ENCODE measurements around the gene TNFAIP3.
A peak's percentile ranks its signal among the peaks of the same experiment; 100 is the strongest.

The TNFAIP3 gene

DNA sequence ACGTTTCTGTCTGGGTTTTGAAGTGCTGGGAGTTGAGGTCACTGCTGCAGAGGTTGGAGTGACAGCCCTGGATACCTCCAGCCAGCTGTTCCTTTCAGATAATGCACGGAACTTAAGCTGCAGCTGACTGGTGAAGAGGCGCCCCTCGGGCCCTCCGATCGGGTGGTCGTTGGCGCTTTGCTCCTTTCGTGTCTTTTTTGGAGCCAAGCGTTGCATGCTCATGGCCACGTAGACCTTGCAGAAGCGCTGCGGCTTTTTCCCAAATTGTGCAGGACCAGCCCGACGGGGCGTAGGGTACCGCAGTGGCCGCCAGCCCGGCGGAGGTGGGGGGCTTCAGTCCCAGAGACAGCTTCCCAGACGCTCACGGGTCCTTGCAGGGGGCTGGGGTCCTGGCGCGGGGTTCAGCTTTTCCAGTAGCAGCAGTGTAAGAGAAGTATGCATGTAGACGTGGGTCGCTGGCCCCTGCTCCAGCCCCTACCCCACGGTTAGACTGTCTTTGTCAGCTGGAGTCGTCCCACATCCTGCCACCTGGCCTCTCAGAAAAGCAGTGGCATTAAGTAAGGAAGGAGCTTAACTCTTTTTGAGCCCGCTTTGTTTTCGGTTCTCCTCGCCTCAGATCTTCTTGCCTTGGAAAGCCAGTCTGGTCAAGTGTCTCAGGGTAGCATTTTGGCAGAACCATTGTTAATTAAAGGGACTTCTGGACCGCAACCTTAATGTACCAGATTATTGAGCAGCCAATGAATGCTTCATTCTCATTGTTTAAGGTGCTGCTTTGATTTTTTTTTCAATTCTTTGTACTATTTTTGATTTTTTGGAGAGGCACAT lies 838 bp downstream of the TNFAIP3 start:
- no peaks in the 10 kb centered on the region for H3K9me3 Mint-ChIP-seq
- peak overlapping the region; percentile 83 for H3K4me3 Mint-ChIP-seq
- DNase-seq (ENCODE audit: low spot score in 2 of 2) (no peak), ATAC-seq (peak; percentile 38)
- H3K36me3 Mint-ChIP-seq, result peaks cover 78% of the 10 kb centered on the region
- H3K27ac Mint-ChIP-seq, result peak overlapping the region; percentile 93
- peaks cover 36% of the 10 kb centered on the region for H3K4me1 Mint-ChIP-seq

- DNase-seq (ENCODE audit: low spot score in 2 of 2), result no peak
- Mint-ChIP-seq H3K9me3 (no peaks in the 10 kb centered on the region), H3K36me3 (peaks cover 88% of the 10 kb centered on the region), H3K27ac (peak overlapping the region; percentile 93), H3K4me3 (peak overlapping the region; percentile 83), H3K4me1 (peaks cover 36% of the 10 kb centered on the region)
- no peak for ATAC-seq
Observed at GRCh38 chr6:137868721-137869548, 1.9 kb downstream of the TNFAIP3 start.

GRCh38 chr6:137869549-137870307 lies 2.7 kb downstream of the TNFAIP3 start:
- DNase-seq (ENCODE audit: low spot score in 2 of 2) (no peak), ATAC-seq (no peak)
- Mint-ChIP-seq H3K36me3 (peaks cover 91% of the 10 kb centered on the region), H3K4me1 (peaks cover 33% of the 10 kb centered on the region), H3K9me3 (no peaks in the 10 kb centered on the region), H3K27ac (peak overlapping the region; percentile 93), H3K4me3 (peak overlapping the region; percentile 83)

DNA sequence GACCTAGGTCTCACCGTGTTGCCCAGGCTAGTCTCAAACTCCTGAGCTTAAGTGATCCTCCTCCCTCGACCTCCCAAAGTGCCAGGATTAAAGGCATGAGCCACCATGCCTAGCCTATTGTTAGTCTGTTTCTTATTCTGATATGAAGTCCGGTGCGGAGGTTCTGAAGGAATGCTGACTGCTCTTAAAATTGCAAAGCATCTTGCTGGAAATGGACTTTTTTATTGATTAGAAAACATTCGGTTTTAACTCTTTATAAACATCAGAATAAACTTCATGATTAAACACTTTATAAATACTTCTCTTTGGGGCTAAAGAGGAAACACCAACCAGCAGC lies 3.2 kb downstream of the TNFAIP3 start:
- ATAC-seq, result no peak
- DNase-seq (ENCODE audit: low spot score in 2 of 2), result no peak
- no peaks in the 10 kb centered on the region for H3K9me3 Mint-ChIP-seq
- peaks cover 94% of the 10 kb centered on the region for H3K36me3 Mint-ChIP-seq
- peak overlapping the region; percentile 93 for H3K27ac Mint-ChIP-seq
- peaks cover 33% of the 10 kb centered on the region for H3K4me1 Mint-ChIP-seq
- H3K4me3 Mint-ChIP-seq, result peak overlapping the region; percentile 83

DNA sequence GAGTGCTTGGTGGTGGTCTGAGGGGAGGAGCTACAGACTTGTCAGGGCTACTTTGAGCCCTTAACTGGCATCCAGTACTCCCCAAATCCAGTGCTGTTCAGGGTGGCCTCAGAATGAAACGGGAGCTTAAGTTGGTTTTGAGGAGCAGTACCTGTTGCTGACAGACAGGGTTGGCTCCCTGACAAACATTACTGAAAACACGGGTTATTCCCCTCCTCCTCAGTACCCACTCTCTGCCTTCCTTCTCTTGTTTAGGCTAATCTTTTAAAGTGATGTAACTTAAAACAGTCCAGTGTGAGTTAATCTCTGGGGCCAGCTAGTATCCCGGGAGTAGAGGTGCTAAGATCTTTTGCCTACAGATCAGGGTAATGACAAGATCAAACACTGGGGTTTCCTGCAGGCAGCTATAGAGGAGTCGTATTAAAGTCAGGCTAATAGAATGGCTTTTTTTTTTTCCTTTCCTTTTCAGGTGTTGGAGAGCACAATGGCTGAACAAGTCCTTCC lies 3.7 kb downstream of the TNFAIP3 start:
- peak overlapping the region; percentile 93 for H3K27ac Mint-ChIP-seq
- no peaks in the 10 kb centered on the region for H3K9me3 Mint-ChIP-seq
- H3K36me3 Mint-ChIP-seq, result peaks cover 99% of the 10 kb centered on the region
- ATAC-seq (peak; percentile 46), DNase-seq (ENCODE audit: low spot score in 2 of 2) (peak in 1 of 2 donors; percentile 79)
- H3K4me1 Mint-ChIP-seq, result peaks cover 33% of the 10 kb centered on the region
- peak overlapping the region; percentile 83 for H3K4me3 Mint-ChIP-seq

GRCh38 chr6:137871291-137871690 lies 4.2 kb downstream of the TNFAIP3 start:
- Mint-ChIP-seq H3K9me3 (no peaks in the 10 kb centered on the region), H3K27ac (peak overlapping the region; percentile 93), H3K4me1 (peaks cover 30% of the 10 kb centered on the region), H3K4me3 (peak overlapping the region; percentile 83), H3K36me3 (peaks cover 100% of the 10 kb centered on the region)
- ATAC-seq (no peak), DNase-seq (ENCODE audit: low spot score in 2 of 2) (no peak)

- no peaks in the 10 kb centered on the region for H3K9me3 Mint-ChIP-seq
- peak overlapping the region; percentile 93 for H3K27ac Mint-ChIP-seq
- H3K36me3 Mint-ChIP-seq, result peaks cover 100% of the 10 kb centered on the region
- H3K4me3 Mint-ChIP-seq, result peak overlapping the region; percentile 83
- DNase-seq (ENCODE audit: low spot score in 2 of 2) (no peak), ATAC-seq (no peak)
- peaks cover 26% of the 10 kb centered on the region for H3K4me1 Mint-ChIP-seq
Observed at GRCh38 chr6:137871831-137872454, 4.9 kb downstream of the TNFAIP3 start.

- Mint-ChIP-seq H3K4me1 (peaks cover 33% of the 10 kb centered on the region), H3K9me3 (no peaks in the 10 kb centered on the region), H3K27ac (peak overlapping the region; percentile 93), H3K4me3 (peak overlapping the region; percentile 83), H3K36me3 (peaks cover 100% of the 10 kb centered on the region)
- DNase-seq (ENCODE audit: low spot score in 2 of 2) (no peak), ATAC-seq (no peak)
Observed at GRCh38 chr6:137872581-137873115, 5.6 kb downstream of the TNFAIP3 start.

DNA sequence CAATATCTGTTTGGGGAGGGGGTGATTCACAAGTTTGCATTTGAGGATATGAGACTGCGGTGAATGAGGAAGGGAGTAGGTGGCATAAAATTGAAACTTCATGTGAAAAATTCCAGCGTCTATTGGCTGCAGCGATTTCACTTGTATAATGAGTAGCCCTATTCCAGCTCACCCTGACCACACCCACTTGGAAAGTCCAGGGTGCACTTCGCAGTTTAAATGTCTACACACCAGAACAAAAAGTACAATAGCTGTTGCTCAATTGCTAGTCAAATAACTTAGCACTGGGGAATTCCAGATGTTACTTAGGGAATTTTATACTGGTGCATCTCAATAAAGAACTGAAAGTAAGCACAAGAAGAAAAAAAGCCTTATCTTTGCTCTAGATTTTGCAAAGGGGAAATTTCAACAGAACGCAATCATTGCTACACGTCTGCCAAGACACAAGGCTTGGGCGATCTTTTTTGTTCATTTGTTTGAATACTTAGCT lies 6.3 kb downstream of the TNFAIP3 start:
- DNase-seq (ENCODE audit: low spot score in 2 of 2) (peak in 1 of 2 donors; percentile 82), ATAC-seq (peak; percentile 81)
- Mint-ChIP-seq H3K27ac (peak overlapping the region; percentile 93), H3K9me3 (no peaks in the 10 kb centered on the region), H3K4me1 (peaks cover 39% of the 10 kb centered on the region), H3K4me3 (peak overlapping the region; percentile 83), H3K36me3 (peaks cover 100% of the 10 kb centered on the region)

DNA sequence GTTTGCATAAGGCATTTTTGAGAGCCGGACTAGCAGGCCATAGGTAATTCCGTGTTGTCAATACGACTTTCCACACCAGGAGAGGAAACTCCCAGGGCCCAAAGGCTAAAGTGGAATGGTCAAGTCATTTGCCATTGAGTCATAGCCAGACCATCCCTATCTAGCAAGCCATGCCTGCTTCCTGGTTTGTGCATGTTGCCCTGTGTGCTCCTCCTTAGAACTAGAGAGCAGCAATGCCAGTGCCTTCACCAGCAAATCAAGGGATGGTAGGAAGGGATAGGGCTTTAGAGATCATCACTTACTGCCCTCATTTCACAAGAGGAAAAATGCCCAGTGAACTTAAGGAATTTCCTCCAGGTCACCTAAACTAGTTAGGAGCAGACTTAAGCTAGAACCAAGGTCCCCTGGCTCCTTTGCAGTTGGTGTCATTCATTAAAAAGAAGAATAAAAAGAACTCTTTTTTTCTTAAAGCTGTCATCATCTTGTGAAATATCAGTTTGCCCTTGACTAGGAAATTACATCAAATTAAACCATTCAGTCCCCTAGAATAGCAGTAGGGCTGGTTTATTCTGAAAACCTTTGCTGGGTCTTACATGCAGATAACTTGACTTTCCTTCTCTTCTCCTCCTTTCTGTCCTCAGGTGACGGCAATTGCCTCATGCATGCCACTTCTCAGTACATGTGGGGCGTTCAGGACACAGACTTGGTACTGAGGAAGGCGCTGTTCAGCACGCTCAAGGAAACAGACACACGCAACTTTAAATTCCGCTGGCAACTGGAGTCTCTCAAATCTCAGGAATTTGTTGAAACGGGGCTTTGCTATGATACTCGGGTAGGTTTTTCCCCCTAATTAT lies 7.4 kb downstream of the TNFAIP3 start:
- H3K4me1 Mint-ChIP-seq, result peaks cover 50% of the 10 kb centered on the region
- H3K27ac Mint-ChIP-seq, result peak overlapping the region; percentile 93
- H3K4me3 Mint-ChIP-seq, result peak overlapping the region; percentile 83
- H3K36me3 Mint-ChIP-seq, result peaks cover 100% of the 10 kb centered on the region
- DNase-seq (ENCODE audit: low spot score in 2 of 2), result no peak
- no peak for ATAC-seq
- H3K9me3 Mint-ChIP-seq, result no peaks in the 10 kb centered on the region

DNA sequence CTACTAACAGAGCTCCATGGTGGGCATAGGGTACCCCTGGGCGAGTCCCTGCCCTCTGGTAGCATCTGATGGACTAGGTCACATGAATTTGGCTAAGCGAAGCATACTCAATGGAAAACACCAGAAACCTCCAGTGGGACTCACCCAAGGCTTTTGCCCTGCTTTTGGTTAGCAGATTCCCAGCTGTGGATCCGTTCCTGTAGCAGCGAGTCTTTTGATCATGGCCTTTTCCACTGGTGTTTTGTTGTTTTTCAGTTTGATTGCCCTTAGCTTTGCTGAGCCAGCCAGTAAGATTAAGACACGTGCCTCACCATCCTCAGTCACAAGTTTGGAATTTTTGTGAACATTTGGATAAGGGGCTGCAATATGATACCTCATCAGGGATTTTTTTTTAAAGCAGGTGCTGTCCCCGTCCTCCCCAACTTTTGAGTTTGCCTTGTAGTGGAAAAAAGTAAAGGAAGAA lies 8.0 kb downstream of the TNFAIP3 start:
- ATAC-seq (no peak), DNase-seq (ENCODE audit: low spot score in 2 of 2) (no peak)
- peak overlapping the region; percentile 83 for H3K4me3 Mint-ChIP-seq
- no peaks in the 10 kb centered on the region for H3K9me3 Mint-ChIP-seq
- peak overlapping the region; percentile 93 for H3K27ac Mint-ChIP-seq
- peaks cover 57% of the 10 kb centered on the region for H3K4me1 Mint-ChIP-seq
- H3K36me3 Mint-ChIP-seq, result peaks cover 100% of the 10 kb centered on the region

DNA sequence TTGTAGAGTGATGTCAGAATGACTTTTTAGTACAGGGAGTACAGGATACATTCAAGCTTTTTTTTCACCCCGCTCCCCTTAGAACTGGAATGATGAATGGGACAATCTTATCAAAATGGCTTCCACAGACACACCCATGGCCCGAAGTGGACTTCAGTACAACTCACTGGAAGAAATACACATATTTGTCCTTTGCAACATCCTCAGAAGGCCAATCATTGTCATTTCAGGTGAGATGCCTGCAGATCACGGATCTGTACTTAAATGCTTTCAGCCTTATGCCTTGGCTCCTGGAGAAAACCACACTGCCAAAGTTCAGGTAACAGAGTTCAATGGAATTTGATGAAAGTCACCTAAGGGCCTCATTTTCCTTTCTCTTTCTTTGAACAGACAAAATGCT lies 8.5 kb downstream of the TNFAIP3 start:
- ATAC-seq (no peak), DNase-seq (ENCODE audit: low spot score in 2 of 2) (no peak)
- H3K9me3 Mint-ChIP-seq, result no peaks in the 10 kb centered on the region
- H3K36me3 Mint-ChIP-seq, result peaks cover 100% of the 10 kb centered on the region
- peaks cover 59% of the 10 kb centered on the region for H3K4me1 Mint-ChIP-seq
- H3K27ac Mint-ChIP-seq, result peak overlapping the region; percentile 93
- peak overlapping the region; percentile 83 for H3K4me3 Mint-ChIP-seq

DNA sequence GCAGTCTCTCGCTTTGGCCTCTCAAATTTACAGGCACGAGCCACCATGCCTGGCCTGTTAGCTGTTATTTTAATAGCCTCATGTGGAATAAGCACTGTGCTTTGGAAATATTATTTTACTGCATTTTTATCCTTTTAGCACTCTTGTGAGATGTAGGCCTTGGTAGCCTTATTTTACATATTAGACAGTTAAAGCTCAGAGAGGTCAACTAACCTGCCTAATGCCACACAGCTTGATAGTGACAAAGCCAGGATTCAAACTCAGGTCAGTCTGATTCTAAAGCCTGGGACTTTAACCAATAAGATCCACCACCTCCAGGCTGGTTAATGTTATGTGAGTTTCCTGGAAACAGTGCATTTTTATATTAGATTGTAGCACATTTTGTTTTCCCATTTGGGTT lies 9.5 kb downstream of the TNFAIP3 start:
- no peaks in the 10 kb centered on the region for H3K9me3 Mint-ChIP-seq
- ATAC-seq (no peak), DNase-seq (ENCODE audit: low spot score in 2 of 2) (no peak)
- H3K4me3 Mint-ChIP-seq, result peak overlapping the region; percentile 83
- peaks cover 69% of the 10 kb centered on the region for H3K4me1 Mint-ChIP-seq
- H3K27ac Mint-ChIP-seq, result peak overlapping the region; percentile 93
- H3K36me3 Mint-ChIP-seq, result peaks cover 100% of the 10 kb centered on the region
